GM12892 (cell line): ENCODE measurements around the gene DENND1C.
"Not testable (repeated sequence)": the region's sequence is repeated elsewhere in the genome, so short reads cannot be mapped to it uniquely, and the experiment has no call there.

ENCODE experiments used
- DNase-seq: peaks from one replicate; pipeline ENCODE4 v3.0.0; 2011; ENCODE audit not compliant: insufficient read length
- FAIRE-seq: peaks from 2 replicates; lab custom pipeline; 2011; peaks lifted over from hg19 to GRCh38; lab: Jason Lieb, UNC
- POLR2A ChIP-seq: IDR thresholded peaks from 2 replicates; pipeline ENCODE4 v1.6.1; 2011; ENCODE audit warnings: low read depth, low read length, control low read depth
- POLR2AphosphoS5 ChIP-seq: IDR thresholded peaks from 2 replicates; pipeline ENCODE4 v1.6.1; 2011; ENCODE audit warnings: low read depth, low read length, control low read depth
- TAF1 ChIP-seq: IDR thresholded peaks from 2 replicates; pipeline ENCODE4 v1.6.1; 2011; ENCODE audit warnings: low read depth, mild to moderate bottlenecking, control low read depth, low read length, borderline replicate concordance

DENND1C gene

GRCh38 chr19:6446452-6446851 lies 35.1 kb downstream of the DENND1C start:
- DNase-seq (no peak), FAIRE-seq (no peak)

GRCh38 chr19:6443986-6444385 lies 37.6 kb downstream of the DENND1C start:
- TF ChIP-seq TAF1 (no peak), POLR2AphosphoS5 (no peak)
- FAIRE-seq: no peak
- DNase-seq: no peak

More at GRCh38 chr19:6446452-6446851, 35.1 kb downstream of the DENND1C start:
- TF ChIP-seq POLR2A (no peak), TAF1 (no peak), POLR2AphosphoS5 (no peak)

GRCh38 chr19:6442087-6442688 lies 39.4 kb downstream of the DENND1C start:
- TF ChIP-seq TAF1 (no peak), POLR2AphosphoS5 (no peak), POLR2A (no peak)
- no peak for DNase-seq
- FAIRE-seq: no peak

- TF ChIP-seq POLR2A (no peak), POLR2AphosphoS5 (no peak), TAF1 (no peak)
- FAIRE-seq: no peak
- no peak for DNase-seq
Measured at GRCh38 chr19:6440905-6441304, 40.7 kb downstream of the DENND1C start.

- FAIRE-seq (no peak), DNase-seq (no peak)
- TF ChIP-seq POLR2AphosphoS5 (no peak), POLR2A (no peak), TAF1 (no peak)
Measured at GRCh38 chr19:6439743-6440142, 41.8 kb downstream of the DENND1C start.

- TF ChIP-seq POLR2A: no peak
- no peak for TF ChIP-seq TAF1
- TF ChIP-seq POLR2AphosphoS5: no peak
- no peak for FAIRE-seq
- DNase-seq: no peak
Measured at GRCh38 chr19:6433663-6434062, 47.9 kb downstream of the DENND1C start, which contains the start of gene SLC25A41. SLC25A41 (minus strand) TSS chr19:6433763; CDS start chr19:6433693, 70 bp downstream.

GRCh38 chr19:6433165-6433564 lies 48.4 kb downstream of the DENND1C start:
- no peak for DNase-seq
- no peak for FAIRE-seq
- no peak for TF ChIP-seq TAF1
- no peak for TF ChIP-seq POLR2AphosphoS5
- TF ChIP-seq POLR2A: no peak

GRCh38 chr19:6431891-6432290 lies 49.7 kb downstream of the DENND1C start:
- no peak for DNase-seq
- FAIRE-seq: no peak

GRCh38 chr19:6429419-6430221 lies 52.0 kb downstream of the DENND1C start:
- no peak for TF ChIP-seq POLR2A
- no peak for TF ChIP-seq TAF1
- no peak for TF ChIP-seq POLR2AphosphoS5
- DNase-seq (no peak), FAIRE-seq (no peak)

More at GRCh38 chr19:6431891-6432290, 49.7 kb downstream of the DENND1C start:
- TF ChIP-seq POLR2A (no peak), TAF1 (no peak), POLR2AphosphoS5 (no peak)

GRCh38 chr19:6428692-6429418 lies 52.7 kb downstream of the DENND1C start:
- not testable (repeated sequence) for DNase-seq, FAIRE-seq

GRCh38 chr19:6427131-6427530 lies 54.5 kb downstream of the DENND1C start:
- no peak for DNase-seq
- FAIRE-seq: no peak
- TF ChIP-seq POLR2AphosphoS5: no peak
- TF ChIP-seq POLR2A: no peak
- no peak for TF ChIP-seq TAF1
